ENCODE results near the gene EME1.

Gene EME1

GRCh38 chr17:50372758-50373556 lies at the start of gene EME1, which contains the start of gene MRPL27:
EME1 (plus strand) TSS chr17:50373229; CDS start chr17:50375209, 1,980 bp downstream.
MRPL27 (minus strand) TSS chr17:50373184; CDS start chr17:50373170, 14 bp downstream.
- peak; percentile 23; the same call in 1 of the 2 replicates for TF ChIP-seq GATA2 (IDR thresholded peaks at IDR 0.05; ENCODE audit: low read depth, low read length)
- no peak for TF ChIP-seq GATA3 (IDR thresholded peaks at IDR 0.05; ENCODE audit: low read depth, low read length)

DNA sequence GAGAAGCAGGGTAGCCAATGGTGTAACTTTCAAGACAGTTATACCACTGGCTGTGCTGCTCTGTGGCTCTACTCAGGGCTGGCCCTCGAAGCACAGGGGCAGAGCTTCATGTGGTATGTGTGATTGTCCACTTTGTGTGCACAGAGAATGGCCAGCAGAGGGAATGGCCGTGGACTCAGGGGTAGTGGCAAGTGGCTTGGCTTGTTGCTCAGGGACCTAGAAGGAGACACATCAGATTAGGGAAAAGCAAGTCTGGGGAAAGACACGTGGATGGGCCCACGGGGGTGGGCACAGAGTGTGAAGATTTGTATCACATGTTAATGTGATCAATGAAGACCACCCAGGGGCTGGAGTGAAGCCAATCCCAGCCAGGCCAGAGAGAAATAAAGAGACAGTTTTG lies 47.1 kb upstream of the EME1 start:
- TF ChIP-seq GATA3 (IDR thresholded peaks at IDR 0.05; ENCODE audit: low read depth, low read length), result no peak
- TF ChIP-seq GATA2 (IDR thresholded peaks at IDR 0.05; ENCODE audit: low read depth, low read length), result no peak

DNA sequence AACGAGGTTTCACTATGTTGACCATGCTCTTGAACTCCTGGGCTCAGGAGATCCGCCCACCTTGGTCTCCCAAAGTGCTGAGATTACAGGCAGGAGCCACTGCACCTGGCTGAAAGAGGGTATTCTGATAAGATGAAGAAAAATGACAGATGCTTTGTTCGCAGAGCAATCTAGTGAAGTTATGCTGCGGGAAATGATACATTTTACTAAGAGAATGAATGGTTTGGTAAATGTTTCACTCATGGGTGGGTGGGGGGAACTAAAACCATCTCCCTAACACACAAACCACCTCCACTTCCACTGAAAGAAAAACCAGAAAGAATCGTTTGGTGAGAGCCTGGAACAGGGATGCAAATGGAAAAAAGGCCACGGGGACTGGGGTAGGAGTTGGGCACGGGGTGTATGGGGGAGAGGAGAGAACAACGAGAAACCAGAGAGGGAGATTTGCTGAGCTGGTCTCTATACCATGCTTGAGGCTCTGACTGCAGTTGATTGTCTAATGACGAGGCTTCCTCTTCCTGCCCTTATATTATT lies 46.1 kb upstream of the EME1 start:
- TF ChIP-seq GATA2 (IDR thresholded peaks at IDR 0.05; ENCODE audit: low read depth, low read length) (no peak), GATA3 (IDR thresholded peaks at IDR 0.05; ENCODE audit: low read depth, low read length) (no peak)

- TF ChIP-seq GATA3 (IDR thresholded peaks at IDR 0.05; ENCODE audit: low read depth, low read length), result no peak
- TF ChIP-seq GATA2 (IDR thresholded peaks at IDR 0.05; ENCODE audit: low read depth, low read length), result no peak
These were observed 44.4 kb upstream of the EME1 start for GRCh38 chr17:50328363-50329325.

DNA sequence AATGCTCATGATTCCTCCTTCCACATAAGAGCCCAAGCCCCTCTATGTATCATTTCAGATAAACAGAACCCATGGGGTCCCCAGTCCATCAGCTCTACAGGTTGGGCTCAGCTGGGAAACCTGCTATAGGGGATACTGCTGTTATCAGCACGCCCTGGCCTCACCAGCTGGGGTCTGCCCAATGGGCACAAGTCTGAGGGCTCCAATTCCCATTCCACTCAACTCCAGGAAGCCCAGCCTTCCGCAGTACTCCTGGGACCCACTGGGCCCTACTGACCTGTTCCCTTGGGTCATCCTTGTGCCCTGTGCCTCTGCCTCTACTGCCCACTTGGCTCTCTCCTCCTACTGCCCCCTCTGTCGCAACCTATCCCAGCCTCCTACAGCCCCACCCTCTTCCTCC lies 43.3 kb upstream of the EME1 start:
- TF ChIP-seq GATA2 (IDR thresholded peaks at IDR 0.05; ENCODE audit: low read depth, low read length) (no peak), GATA3 (IDR thresholded peaks at IDR 0.05; ENCODE audit: low read depth, low read length) (no peak)

DNA sequence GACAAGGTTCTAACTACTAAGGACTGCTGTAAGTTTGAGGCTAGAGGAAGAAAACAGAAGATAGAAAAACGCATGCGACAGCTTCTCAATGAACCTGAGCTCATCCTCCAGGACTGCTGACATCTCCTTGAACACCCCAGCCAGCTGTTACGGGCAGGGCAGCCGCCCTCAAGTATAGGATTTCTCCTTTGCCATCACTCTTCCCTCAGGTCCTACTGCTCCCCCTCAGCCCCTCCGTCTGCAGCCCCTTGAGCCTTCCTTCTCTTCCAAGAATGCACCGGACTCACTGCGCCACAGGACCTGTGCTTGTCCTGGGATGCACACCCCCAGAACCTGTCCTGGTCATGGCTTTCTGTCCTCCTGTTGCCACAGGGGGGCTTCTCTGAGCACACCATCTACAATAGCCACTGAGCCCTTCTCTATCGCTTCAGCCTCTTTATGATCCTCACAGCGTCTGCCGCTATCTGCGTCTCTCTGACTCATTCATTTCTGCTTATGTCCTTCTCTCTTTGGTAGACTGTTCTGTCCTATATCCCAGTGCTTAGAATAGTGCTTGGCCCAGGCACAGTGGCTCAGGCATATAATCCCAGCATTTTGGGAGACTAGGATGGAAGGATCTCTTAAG lies 42.8 kb upstream of the EME1 start:
- TF ChIP-seq GATA2 (IDR thresholded peaks at IDR 0.05; ENCODE audit: low read depth, low read length) (no peak), GATA3 (IDR thresholded peaks at IDR 0.05; ENCODE audit: low read depth, low read length) (no peak)

GRCh38 chr17:50331085-50331791 lies 41.8 kb upstream of the EME1 start:
- TF ChIP-seq GATA2 (IDR thresholded peaks at IDR 0.05; ENCODE audit: low read depth, low read length) (no peak), GATA3 (IDR thresholded peaks at IDR 0.05; ENCODE audit: low read depth, low read length) (no peak)

DNA sequence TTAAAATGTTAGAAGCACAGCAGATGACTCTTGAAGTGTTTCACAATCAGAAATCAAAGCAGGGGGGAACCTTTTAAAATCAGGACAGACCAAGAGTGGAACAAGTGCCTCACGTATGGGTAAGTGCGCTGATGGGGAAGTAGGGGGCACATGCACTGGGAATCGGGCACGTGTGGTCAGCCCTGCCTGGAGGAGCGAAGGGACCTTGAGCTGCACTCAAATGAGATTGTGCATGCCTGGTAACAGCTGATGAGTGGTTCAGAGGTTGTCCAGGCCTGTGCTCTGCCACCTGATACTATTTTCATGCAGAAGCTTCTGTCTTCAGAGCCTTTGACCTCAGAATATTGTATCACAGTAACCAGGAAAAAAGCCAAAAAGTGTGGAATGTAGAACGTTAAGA lies 40.8 kb upstream of the EME1 start:
- no peak for TF ChIP-seq GATA2 (IDR thresholded peaks at IDR 0.05; ENCODE audit: low read depth, low read length)
- TF ChIP-seq GATA3 (IDR thresholded peaks at IDR 0.05; ENCODE audit: low read depth, low read length), result no peak

GRCh38 chr17:50337956-50338355 lies 35.1 kb upstream of the EME1 start:
- no peak for TF ChIP-seq GATA3 (IDR thresholded peaks at IDR 0.05; ENCODE audit: low read depth, low read length)
- no peak for TF ChIP-seq GATA2 (IDR thresholded peaks at IDR 0.05; ENCODE audit: low read depth, low read length)

- no peak for TF ChIP-seq GATA3 (IDR thresholded peaks at IDR 0.05; ENCODE audit: low read depth, low read length)
- TF ChIP-seq GATA2 (IDR thresholded peaks at IDR 0.05; ENCODE audit: low read depth, low read length), result no peak
These were observed 34.4 kb upstream of the EME1 start for GRCh38 chr17:50338645-50339044.

DNA sequence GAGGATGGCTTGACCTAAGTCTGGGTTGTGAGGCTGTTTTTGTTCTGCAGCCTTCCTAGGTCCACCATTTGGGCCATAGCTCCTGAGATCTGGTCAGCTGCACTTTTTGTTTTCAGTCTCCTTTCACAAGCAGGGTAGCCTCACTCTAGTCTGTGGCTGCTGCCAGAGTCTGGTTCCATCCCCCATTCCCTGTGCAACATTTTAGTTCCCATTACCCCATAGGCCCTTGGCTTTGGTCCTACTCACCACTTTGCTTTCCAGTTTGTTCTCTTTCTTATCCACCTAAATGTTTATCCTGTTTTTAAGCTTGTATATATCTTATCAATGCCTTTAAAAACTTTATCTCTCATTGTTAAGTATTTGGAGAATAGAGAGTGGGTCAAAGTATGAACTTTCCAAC lies 33.6 kb upstream of the EME1 start:
- TF ChIP-seq GATA3 (IDR thresholded peaks at IDR 0.05; ENCODE audit: low read depth, low read length), result no peak
- TF ChIP-seq GATA2 (IDR thresholded peaks at IDR 0.05; ENCODE audit: low read depth, low read length), result no peak

DNA sequence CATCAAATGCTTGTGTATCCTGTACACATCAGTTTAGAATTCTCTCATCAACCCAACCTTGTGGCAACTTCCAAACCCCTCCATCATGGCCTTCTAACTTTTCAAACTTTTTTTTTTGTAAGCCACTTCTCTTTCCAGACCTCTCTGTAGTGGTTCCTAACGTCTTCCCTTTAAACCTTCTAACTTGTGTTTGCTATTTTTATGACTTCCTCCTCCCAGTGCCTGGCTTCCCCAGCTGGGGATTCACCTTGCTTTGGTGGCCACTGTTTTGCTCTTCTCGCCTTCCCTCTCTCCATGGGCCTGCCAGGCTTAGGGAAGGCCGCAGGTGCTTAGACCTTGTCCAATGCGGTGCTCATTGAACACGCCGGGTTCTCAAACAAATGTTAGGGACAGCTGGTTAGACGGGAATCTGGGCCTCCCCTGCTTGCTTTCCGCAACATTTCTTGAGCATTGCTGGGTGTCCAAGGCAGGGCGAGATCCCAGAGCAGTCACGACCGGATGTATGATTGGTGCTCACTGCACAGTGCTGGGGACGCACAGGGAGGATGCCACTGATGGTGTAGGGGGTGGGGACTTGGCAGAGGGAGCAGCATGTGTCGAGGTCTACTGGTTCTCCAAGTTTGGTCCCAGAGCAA lies 28.2 kb upstream of the EME1 start:
- TF ChIP-seq GATA3 (IDR thresholded peaks at IDR 0.05; ENCODE audit: low read depth, low read length), result no peak
- TF ChIP-seq GATA2 (IDR thresholded peaks at IDR 0.05; ENCODE audit: low read depth, low read length), result no peak
